WI38 (cell line): ENCODE results near the gene AKAP13.

Experiments
- H3K4me3 ChIP-seq: 2 replicates; pipeline ENCODE4 v1.5.1; 2011; ENCODE audit warnings: low read depth, mild to moderate bottlenecking, control low read depth, low read length
- CTCF ChIP-seq: IDR thresholded peaks from 2 replicates; pipeline ENCODE4 v1.5.1; 2012; ENCODE audit warnings: low read depth, mild to moderate bottlenecking, control low read depth, low read length

Gene AKAP13

GRCh38 chr15:85598219-85598618 is 217.8 kb downstream of the AKAP13 start:
- no peak overlapping the region for H3K4me3 ChIP-seq
- TF ChIP-seq CTCF = no peak

- no peak for TF ChIP-seq CTCF
- no peak overlapping the region for H3K4me3 ChIP-seq
Observed at GRCh38 chr15:85598718-85599398, 218.5 kb downstream of the AKAP13 start.

- no peak for TF ChIP-seq CTCF
Observed at GRCh38 chr15:85600001-85600400, 219.6 kb downstream of the AKAP13 start.

GRCh38 chr15:85603160-85603559 is 222.8 kb downstream of the AKAP13 start:
- TF ChIP-seq CTCF = no peak
- H3K4me3 ChIP-seq = no peak overlapping the region

More at GRCh38 chr15:85600001-85600400, 219.6 kb downstream of the AKAP13 start:
- H3K4me3 ChIP-seq = no peak overlapping the region

GRCh38 chr15:85603703-85604102 is 223.3 kb downstream of the AKAP13 start:
- no peak for TF ChIP-seq CTCF

GRCh38 chr15:85604194-85604593 is 223.8 kb downstream of the AKAP13 start:
- TF ChIP-seq CTCF = no peak
- H3K4me3 ChIP-seq = no peak overlapping the region

More at GRCh38 chr15:85603703-85604102, 223.3 kb downstream of the AKAP13 start:
- no peak overlapping the region for H3K4me3 ChIP-seq

GRCh38 chr15:85606738-85607137 is 226.3 kb downstream of the AKAP13 start:
- no peak for TF ChIP-seq CTCF
- H3K4me3 ChIP-seq = no peak overlapping the region
